WTC11 (cell line): Measurements from ENCODE around the gene UQCR10. TPM values are rescaled to one million over a fixed set of nuclear protein-coding genes. Genes with fewer than 3 reads are reported as not detected.

Experiments used
- ATAC-seq: fragments of 200-7000 bp; cut with Tn5 transposase; 2 replicates; pipeline ENCODE4 v1.10.0; 2021; ENCODE audit warnings: mild to moderate bottlenecking, moderate library complexity
- CTCF ChIA-PET: fragments of 300-600 bp; sonication (Branson Sonifier 250); formaldehyde crosslinking; loops from one replicate; lab custom pipeline; 2021; ENCODE audit warnings: antibody characterized with exemption; lab: Charles Lee
- POLR2A ChIA-PET: fragments of 350-600 bp; sonication (Branson Sonifier 250); formaldehyde crosslinking; loops from one replicate; lab custom pipeline; 2021; ENCODE audit warnings: antibody characterized with exemption; lab: Charles Lee
- DNase-seq: peaks from one replicate; pipeline ENCODE4 v3.0.0; 2021; ENCODE audit warnings: low spot score
- H3K27ac Mint-ChIP-seq: 2 replicates; pipeline ENCODE4 v1.8.0; 2021; ENCODE audit warnings: mixed read lengths
- H3K27me3 Mint-ChIP-seq: 2 replicates; pipeline ENCODE4 v1.8.0; 2021; ENCODE audit warnings: low read depth, mild to moderate bottlenecking, moderate library complexity, mixed read lengths
- H3K36me3 Mint-ChIP-seq: 2 replicates; pipeline ENCODE4 v1.8.0; 2021; ENCODE audit warnings: mixed read lengths
- H3K4me1 Mint-ChIP-seq: 2 replicates; pipeline ENCODE4 v1.8.0; 2022; ENCODE audit warnings: mixed read lengths
- H3K4me3 Mint-ChIP-seq: 2 replicates; pipeline ENCODE4 v1.8.0; 2021; ENCODE audit warnings: mild to moderate bottlenecking, moderate library complexity, mixed read lengths
- H3K9me3 Mint-ChIP-seq: 2 replicates; pipeline ENCODE4 v1.8.0; 2021; ENCODE audit warnings: mixed read lengths
- FOXK1 ChIP-seq: sonication (generic); formaldehyde crosslinking; IDR thresholded peaks from 2 replicates; pipeline ENCODE4 v1.8.0; 2022; ENCODE audit warnings: mild to moderate bottlenecking, moderate library complexity, missing genetic modification reagents
- GABPB1 ChIP-seq: sonication (generic); formaldehyde crosslinking; IDR thresholded peaks from 2 replicates; pipeline ENCODE4 v1.8.1; 2023; ENCODE audit warnings: mild to moderate bottlenecking, missing genetic modification reagents
- NR1H2 ChIP-seq: sonication (generic); formaldehyde crosslinking; IDR thresholded peaks from 2 replicates; pipeline ENCODE4 v1.9.0; 2021; ENCODE audit warnings: mild to moderate bottlenecking, moderate library complexity, missing genetic modification reagents
- PRRX2 ChIP-seq: fragments of 250-450 bp; sonication (Bioruptor Pico); IDR thresholded peaks from 2 replicates; pipeline ENCODE4 v1.8.0; 2021; ENCODE audit warnings: mild to moderate bottlenecking
- SMAD4 ChIP-seq: sonication (generic); formaldehyde crosslinking; IDR thresholded peaks from 2 replicates; pipeline ENCODE4 v1.8.0; 2022; ENCODE audit warnings: mild to moderate bottlenecking, missing genetic modification reagents
- SOX15 ChIP-seq: fragments of 250-450 bp; sonication (Bioruptor Pico); IDR thresholded peaks from 2 replicates; pipeline ENCODE4 v1.9.0; 2021; ENCODE audit warnings: mild to moderate bottlenecking
- SP1 ChIP-seq: sonication (generic); formaldehyde crosslinking; conservative IDR thresholded peaks from 2 replicates; pipeline ENCODE4 v1.8.1; 2022; ENCODE audit warnings: missing genetic modification reagents
- TCF7 ChIP-seq: sonication (generic); formaldehyde crosslinking; IDR thresholded peaks from 2 replicates; pipeline ENCODE4 v1.8.0; 2022; ENCODE audit warnings: mild to moderate bottlenecking, low read depth, missing genetic modification reagents, moderate library complexity
- TEAD1 ChIP-seq: sonication (generic); formaldehyde crosslinking; IDR thresholded peaks from 2 replicates; pipeline ENCODE4 v1.8.0; 2022; ENCODE audit warnings: mild to moderate bottlenecking, missing genetic modification reagents
- ZNF121 ChIP-seq: sonication (generic); formaldehyde crosslinking; IDR thresholded peaks from 2 replicates; pipeline ENCODE4 v1.8.0; 2023; ENCODE audit warnings: missing genetic modification reagents
- ZNF263 ChIP-seq: sonication (generic); formaldehyde crosslinking; IDR thresholded peaks from 2 replicates; pipeline ENCODE4 v1.8.1; 2022; ENCODE audit warnings: low read depth, mild to moderate bottlenecking, moderate library complexity, missing genetic modification reagents
- ZNF423 ChIP-seq: fragments of 250-450 bp; sonication (Bioruptor Pico); IDR thresholded peaks from 2 replicates; pipeline ENCODE4 v2.1.2; 2022; ENCODE audit warnings: mild to moderate bottlenecking, moderate library complexity
- total RNA-seq: library from RNA; stranded (reverse); gene quantifications from 3 replicates; pipeline ENCODE4 v1.2.3, GENCODE V29; 2021
- TF ChIP-seq, protein P1 (sequence below): fragments of 250-450 bp; sonication (Bioruptor Pico); IDR thresholded peaks from 2 replicates; pipeline ENCODE4 v1.9.0; 2021; ENCODE audit warnings: mild to moderate bottlenecking
- TF ChIP-seq, protein P2 (sequence below): sonication (generic); formaldehyde crosslinking; IDR thresholded peaks from 2 replicates; pipeline ENCODE4 v1.8.1; 2023; ENCODE audit warnings: mild to moderate bottlenecking, missing genetic modification reagents, moderate library complexity
- TF ChIP-seq, protein P3 (sequence below): sonication (generic); formaldehyde crosslinking; conservative IDR thresholded peaks from 2 replicates; pipeline ENCODE4 v1.8.1; 2023; ENCODE audit warnings: mild to moderate bottlenecking, low read depth, missing genetic modification reagents, moderate library complexity
- TF ChIP-seq, protein P4 (sequence below): sonication (generic); formaldehyde crosslinking; IDR thresholded peaks from 2 replicates; pipeline ENCODE4 v1.8.1; 2023; ENCODE audit warnings: mild to moderate bottlenecking, missing genetic modification reagents, moderate library complexity
- TF ChIP-seq, protein P5 (sequence below): sonication (generic); formaldehyde crosslinking; IDR thresholded peaks from 2 replicates; pipeline ENCODE4 v1.8.0; 2023; ENCODE audit warnings: missing genetic modification reagents, mild to moderate bottlenecking, borderline replicate concordance
- TF ChIP-seq, protein P6 (sequence below): sonication (generic); formaldehyde crosslinking; conservative IDR thresholded peaks from 2 replicates; pipeline ENCODE4 v1.8.1; 2022; ENCODE audit warnings: mild to moderate bottlenecking, missing genetic modification reagents
- TF ChIP-seq, protein P7 (sequence below): sonication (generic); formaldehyde crosslinking; IDR thresholded peaks from 2 replicates; pipeline ENCODE4 v1.8.0; 2022; ENCODE audit warnings: mild to moderate bottlenecking, missing genetic modification reagents
- TF ChIP-seq, protein P8 (sequence below): sonication (generic); formaldehyde crosslinking; IDR thresholded peaks from 2 replicates; pipeline ENCODE4 v1.8.1; 2023; ENCODE audit warnings: mild to moderate bottlenecking, missing genetic modification reagents

UQCR10 gene
- total RNA-seq, 1 experiment from 2014 or later = 119 TPM

DNA sequence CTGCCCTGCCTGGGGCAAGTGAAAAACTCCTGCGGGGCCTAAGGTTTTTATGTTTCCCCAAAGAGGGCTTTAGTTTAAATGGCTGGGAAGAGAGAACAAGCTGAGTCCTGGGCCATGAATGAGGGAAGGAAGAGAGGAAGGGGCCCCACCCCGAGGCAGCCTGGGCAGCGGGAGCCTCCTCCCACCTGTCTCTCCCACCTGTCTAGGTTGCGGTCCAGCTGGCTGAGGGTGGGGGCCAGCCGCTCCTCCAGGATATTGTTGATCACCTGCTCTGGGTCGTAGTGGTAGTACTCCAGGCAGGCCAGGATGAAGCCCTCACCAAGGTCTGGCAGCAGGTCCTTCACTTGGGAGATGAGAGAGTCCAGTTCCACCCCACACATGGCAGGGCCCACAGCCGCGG, 34.6 kb downstream of the UQCR10 start:
- Mint-ChIP-seq H3K27me3 (no peaks in the 10 kb centered on the region), H3K27ac (no peak overlapping the region), H3K4me3 (no peak overlapping the region), H3K36me3 (peaks cover 27% of the 10 kb centered on the region), H3K9me3 (no peaks in the 10 kb centered on the region), H3K4me1 (no peaks in the 10 kb centered on the region)
- CTCF ChIA-PET = interaction anchor here (0.7 to 2.4 kb wide), 2 partner anchors 203 kb away, joined by 4 to 9 read pairs; no protein-coding TSS in a partner anchor
- no peak for DNase-seq
- ATAC-seq = no peak
- TF ChIP-seq, protein P1, sequence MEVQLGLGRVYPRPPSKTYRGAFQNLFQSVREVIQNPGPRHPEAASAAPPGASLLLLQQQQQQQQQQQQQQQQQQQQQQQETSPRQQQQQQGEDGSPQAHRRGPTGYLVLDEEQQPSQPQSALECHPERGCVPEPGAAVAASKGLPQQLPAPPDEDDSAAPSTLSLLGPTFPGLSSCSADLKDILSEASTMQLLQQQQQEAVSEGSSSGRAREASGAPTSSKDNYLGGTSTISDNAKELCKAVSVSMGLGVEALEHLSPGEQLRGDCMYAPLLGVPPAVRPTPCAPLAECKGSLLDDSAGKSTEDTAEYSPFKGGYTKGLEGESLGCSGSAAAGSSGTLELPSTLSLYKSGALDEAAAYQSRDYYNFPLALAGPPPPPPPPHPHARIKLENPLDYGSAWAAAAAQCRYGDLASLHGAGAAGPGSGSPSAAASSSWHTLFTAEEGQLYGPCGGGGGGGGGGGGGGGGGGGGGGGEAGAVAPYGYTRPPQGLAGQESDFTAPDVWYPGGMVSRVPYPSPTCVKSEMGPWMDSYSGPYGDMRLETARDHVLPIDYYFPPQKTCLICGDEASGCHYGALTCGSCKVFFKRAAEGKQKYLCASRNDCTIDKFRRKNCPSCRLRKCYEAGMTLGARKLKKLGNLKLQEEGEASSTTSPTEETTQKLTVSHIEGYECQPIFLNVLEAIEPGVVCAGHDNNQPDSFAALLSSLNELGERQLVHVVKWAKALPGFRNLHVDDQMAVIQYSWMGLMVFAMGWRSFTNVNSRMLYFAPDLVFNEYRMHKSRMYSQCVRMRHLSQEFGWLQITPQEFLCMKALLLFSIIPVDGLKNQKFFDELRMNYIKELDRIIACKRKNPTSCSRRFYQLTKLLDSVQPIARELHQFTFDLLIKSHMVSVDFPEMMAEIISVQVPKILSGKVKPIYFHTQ (CRISPR knock-in tag) = no peak
- TF ChIP-seq, protein P2, sequence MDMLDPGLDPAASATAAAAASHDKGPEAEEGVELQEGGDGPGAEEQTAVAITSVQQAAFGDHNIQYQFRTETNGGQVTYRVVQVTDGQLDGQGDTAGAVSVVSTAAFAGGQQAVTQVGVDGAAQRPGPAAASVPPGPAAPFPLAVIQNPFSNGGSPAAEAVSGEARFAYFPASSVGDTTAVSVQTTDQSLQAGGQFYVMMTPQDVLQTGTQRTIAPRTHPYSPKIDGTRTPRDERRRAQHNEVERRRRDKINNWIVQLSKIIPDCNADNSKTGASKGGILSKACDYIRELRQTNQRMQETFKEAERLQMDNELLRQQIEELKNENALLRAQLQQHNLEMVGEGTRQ (CRISPR knock-in tag) = no peak
- TF ChIP-seq SMAD4 (CRISPR knock-in tag) = no peak
- TF ChIP-seq TCF7 (CRISPR knock-in tag) = no peak
- TF ChIP-seq ZNF263 = no peak
- TF ChIP-seq, protein P3, sequence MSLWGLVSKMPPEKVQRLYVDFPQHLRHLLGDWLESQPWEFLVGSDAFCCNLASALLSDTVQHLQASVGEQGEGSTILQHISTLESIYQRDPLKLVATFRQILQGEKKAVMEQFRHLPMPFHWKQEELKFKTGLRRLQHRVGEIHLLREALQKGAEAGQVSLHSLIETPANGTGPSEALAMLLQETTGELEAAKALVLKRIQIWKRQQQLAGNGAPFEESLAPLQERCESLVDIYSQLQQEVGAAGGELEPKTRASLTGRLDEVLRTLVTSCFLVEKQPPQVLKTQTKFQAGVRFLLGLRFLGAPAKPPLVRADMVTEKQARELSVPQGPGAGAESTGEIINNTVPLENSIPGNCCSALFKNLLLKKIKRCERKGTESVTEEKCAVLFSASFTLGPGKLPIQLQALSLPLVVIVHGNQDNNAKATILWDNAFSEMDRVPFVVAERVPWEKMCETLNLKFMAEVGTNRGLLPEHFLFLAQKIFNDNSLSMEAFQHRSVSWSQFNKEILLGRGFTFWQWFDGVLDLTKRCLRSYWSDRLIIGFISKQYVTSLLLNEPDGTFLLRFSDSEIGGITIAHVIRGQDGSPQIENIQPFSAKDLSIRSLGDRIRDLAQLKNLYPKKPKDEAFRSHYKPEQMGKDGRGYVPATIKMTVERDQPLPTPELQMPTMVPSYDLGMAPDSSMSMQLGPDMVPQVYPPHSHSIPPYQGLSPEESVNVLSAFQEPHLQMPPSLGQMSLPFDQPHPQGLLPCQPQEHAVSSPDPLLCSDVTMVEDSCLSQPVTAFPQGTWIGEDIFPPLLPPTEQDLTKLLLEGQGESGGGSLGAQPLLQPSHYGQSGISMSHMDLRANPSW = no peak
- TF ChIP-seq GABPB1 = no peak
- TF ChIP-seq ZNF423 (CRISPR knock-in tag) = no peak
- no peak for TF ChIP-seq FOXK1 (CRISPR knock-in tag)
- TF ChIP-seq, protein P4, sequence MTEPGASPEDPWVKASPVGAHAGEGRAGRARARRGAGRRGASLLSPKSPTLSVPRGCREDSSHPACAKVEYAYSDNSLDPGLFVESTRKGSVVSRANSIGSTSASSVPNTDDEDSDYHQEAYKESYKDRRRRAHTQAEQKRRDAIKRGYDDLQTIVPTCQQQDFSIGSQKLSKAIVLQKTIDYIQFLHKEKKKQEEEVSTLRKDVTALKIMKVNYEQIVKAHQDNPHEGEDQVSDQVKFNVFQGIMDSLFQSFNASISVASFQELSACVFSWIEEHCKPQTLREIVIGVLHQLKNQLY (CRISPR knock-in tag) = no peak
- no peak for TF ChIP-seq PRRX2 (CRISPR knock-in tag)
- TF ChIP-seq, protein P5, sequence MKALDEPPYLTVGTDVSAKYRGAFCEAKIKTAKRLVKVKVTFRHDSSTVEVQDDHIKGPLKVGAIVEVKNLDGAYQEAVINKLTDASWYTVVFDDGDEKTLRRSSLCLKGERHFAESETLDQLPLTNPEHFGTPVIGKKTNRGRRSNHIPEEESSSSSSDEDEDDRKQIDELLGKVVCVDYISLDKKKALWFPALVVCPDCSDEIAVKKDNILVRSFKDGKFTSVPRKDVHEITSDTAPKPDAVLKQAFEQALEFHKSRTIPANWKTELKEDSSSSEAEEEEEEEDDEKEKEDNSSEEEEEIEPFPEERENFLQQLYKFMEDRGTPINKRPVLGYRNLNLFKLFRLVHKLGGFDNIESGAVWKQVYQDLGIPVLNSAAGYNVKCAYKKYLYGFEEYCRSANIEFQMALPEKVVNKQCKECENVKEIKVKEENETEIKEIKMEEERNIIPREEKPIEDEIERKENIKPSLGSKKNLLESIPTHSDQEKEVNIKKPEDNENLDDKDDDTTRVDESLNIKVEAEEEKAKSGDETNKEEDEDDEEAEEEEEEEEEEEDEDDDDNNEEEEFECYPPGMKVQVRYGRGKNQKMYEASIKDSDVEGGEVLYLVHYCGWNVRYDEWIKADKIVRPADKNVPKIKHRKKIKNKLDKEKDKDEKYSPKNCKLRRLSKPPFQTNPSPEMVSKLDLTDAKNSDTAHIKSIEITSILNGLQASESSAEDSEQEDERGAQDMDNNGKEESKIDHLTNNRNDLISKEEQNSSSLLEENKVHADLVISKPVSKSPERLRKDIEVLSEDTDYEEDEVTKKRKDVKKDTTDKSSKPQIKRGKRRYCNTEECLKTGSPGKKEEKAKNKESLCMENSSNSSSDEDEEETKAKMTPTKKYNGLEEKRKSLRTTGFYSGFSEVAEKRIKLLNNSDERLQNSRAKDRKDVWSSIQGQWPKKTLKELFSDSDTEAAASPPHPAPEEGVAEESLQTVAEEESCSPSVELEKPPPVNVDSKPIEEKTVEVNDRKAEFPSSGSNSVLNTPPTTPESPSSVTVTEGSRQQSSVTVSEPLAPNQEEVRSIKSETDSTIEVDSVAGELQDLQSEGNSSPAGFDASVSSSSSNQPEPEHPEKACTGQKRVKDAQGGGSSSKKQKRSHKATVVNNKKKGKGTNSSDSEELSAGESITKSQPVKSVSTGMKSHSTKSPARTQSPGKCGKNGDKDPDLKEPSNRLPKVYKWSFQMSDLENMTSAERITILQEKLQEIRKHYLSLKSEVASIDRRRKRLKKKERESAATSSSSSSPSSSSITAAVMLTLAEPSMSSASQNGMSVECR (CRISPR knock-in tag) = no peak
- TF ChIP-seq NR1H2 (CRISPR knock-in tag) = no peak
- no peak for TF ChIP-seq TEAD1 (CRISPR knock-in tag)
- TF ChIP-seq SOX15 = no peak
- TF ChIP-seq SP1 (CRISPR knock-in tag) = no peak
- TF ChIP-seq, protein P6, sequence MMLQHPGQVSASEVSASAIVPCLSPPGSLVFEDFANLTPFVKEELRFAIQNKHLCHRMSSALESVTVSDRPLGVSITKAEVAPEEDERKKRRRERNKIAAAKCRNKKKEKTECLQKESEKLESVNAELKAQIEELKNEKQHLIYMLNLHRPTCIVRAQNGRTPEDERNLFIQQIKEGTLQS (CRISPR knock-in tag) = no peak
- TF ChIP-seq, protein P7, sequence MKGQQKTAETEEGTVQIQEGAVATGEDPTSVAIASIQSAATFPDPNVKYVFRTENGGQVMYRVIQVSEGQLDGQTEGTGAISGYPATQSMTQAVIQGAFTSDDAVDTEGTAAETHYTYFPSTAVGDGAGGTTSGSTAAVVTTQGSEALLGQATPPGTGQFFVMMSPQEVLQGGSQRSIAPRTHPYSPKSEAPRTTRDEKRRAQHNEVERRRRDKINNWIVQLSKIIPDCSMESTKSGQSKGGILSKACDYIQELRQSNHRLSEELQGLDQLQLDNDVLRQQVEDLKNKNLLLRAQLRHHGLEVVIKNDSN = no peak
- TF ChIP-seq, protein P8, sequence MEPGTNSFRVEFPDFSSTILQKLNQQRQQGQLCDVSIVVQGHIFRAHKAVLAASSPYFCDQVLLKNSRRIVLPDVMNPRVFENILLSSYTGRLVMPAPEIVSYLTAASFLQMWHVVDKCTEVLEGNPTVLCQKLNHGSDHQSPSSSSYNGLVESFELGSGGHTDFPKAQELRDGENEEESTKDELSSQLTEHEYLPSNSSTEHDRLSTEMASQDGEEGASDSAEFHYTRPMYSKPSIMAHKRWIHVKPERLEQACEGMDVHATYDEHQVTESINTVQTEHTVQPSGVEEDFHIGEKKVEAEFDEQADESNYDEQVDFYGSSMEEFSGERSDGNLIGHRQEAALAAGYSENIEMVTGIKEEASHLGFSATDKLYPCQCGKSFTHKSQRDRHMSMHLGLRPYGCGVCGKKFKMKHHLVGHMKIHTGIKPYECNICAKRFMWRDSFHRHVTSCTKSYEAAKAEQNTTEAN (CRISPR knock-in tag) = no peak
- no peak for TF ChIP-seq ZNF121
- TF ChIP-seq, all 79 proteins: peak for 0
- POLR2A ChIA-PET = no interaction called here
